A549 (cell line): ENCODE data around the gene PHF21A. TPM values are rescaled to one million over a fixed set of nuclear protein-coding genes. Genes with fewer than 3 reads are reported as not detected.

Experiments used
- ATAC-seq, 2 experiments: fragments of 200-7000 bp in 1 of 2; fragments of >200 bp in 1 of 2; cut with Nextera tagmentation in 1 of 2; cut with Tn5 transposase in 1 of 2; 3 replicates each; pipeline versions ENCODE4 v1.8.0 to v1.9.1; 2018 to 2020; ENCODE audit warnings: mild to moderate bottlenecking in 1 of 2, moderate library complexity in 1 of 2
- CTCF ChIA-PET: fragments of 300-600 bp; sonication (Branson Sonifier 250); formaldehyde crosslinking; extraction: SDS; loops from one replicate; lab custom pipeline; 2021; ENCODE audit warnings: antibody characterized with exemption, inconsistent platforms; lab: Yijun Ruan, JAX
- POLR2A ChIA-PET: fragments of 350-600 bp; formaldehyde crosslinking; extraction: SDS; loops from one replicate; lab custom pipeline; 2021; ENCODE audit warnings: antibody characterized with exemption, inconsistent platforms; lab: Yijun Ruan, JAX
- DNase-seq, 2 experiments: peaks; one replicate each; pipeline versions ENCODE4 v3.0.0 to v3.0.0-alpha.2; 2011 to 2016; ENCODE audit warnings: low read depth in 1 of 2, low spot score in 1 of 2
- FAIRE-seq: peaks from 2 replicates; lab custom pipeline; 2011; peaks lifted over from hg19 to GRCh38; lab: Jason Lieb, UNC
- H3K27ac ChIP-seq, 2 experiments: fragments of >200 bp; sonication (Bioruptor Twin); formaldehyde crosslinking; 3 replicates each; pipeline ENCODE4 v1.5.1; 2016 to 2017
- H3K4me1 ChIP-seq: fragments of >200 bp; sonication (Bioruptor Twin); formaldehyde crosslinking; 3 replicates; pipeline ENCODE4 v1.6.1; 2016
- H3K4me2 ChIP-seq: fragments of >200 bp; sonication (Bioruptor Twin); formaldehyde crosslinking; 3 replicates; pipeline ENCODE4 v1.6.1; 2016
- H3K4me3 ChIP-seq: fragments of >200 bp; sonication (Bioruptor Twin); formaldehyde crosslinking; 3 replicates; pipeline ENCODE4 v1.5.1; 2016
- H3K9me3 ChIP-seq: fragments of >200 bp; sonication (Bioruptor Twin); formaldehyde crosslinking; 3 replicates; pipeline ENCODE4 v1.6.1; 2016
- BHLHE40 ChIP-seq: IDR thresholded peaks from 2 replicates; pipeline ENCODE4 v1.6.1; 2012; ENCODE audit warnings: low read depth, low read length, inconsistent platforms
- CBX2 ChIP-seq: fragments of 200-600 bp; sonication (generic); IDR thresholded peaks from 2 replicates; pipeline ENCODE4 v1.6.1; 2016; ENCODE audit warnings: low read depth, mild to moderate bottlenecking, borderline replicate concordance
- CHD4 ChIP-seq: fragments of 200-600 bp; sonication (generic); IDR thresholded peaks from 2 replicates; pipeline ENCODE4 v1.6.1; 2016; ENCODE audit warnings: antibody characterized with exemption, mild to moderate bottlenecking, borderline replicate concordance
- EHF ChIP-seq: fragments of 250-450 bp; sonication (Bioruptor Pico); IDR thresholded peaks from 2 replicates; pipeline ENCODE4 v1.5.0; 2020; ENCODE audit warnings: mild to moderate bottlenecking
- ESRRA ChIP-seq: fragments of 150-350 bp; IDR thresholded peaks from 2 replicates; pipeline ENCODE4 v1.6.1; 2014; ENCODE audit warnings: mild to moderate bottlenecking, low read length, borderline replicate concordance
- JUN ChIP-seq, 2 experiments: fragments of >200 bp; sonication (Bioruptor Twin); formaldehyde crosslinking; IDR thresholded peaks; 2 replicates in 1 of 2; 3 replicates in 1 of 2; pipeline ENCODE4 v1.6.1; 2016 to 2017
- JUNB ChIP-seq: fragments of >200 bp; sonication (Bioruptor Twin); formaldehyde crosslinking; IDR thresholded peaks from 2 replicates; pipeline ENCODE4 v1.6.1; 2016
- MAFK ChIP-seq: fragments of 450-650 bp; IDR thresholded peaks from 2 replicates; pipeline ENCODE4 v1.6.1; 2014; ENCODE audit not compliant: partially characterized antibody
- MYC ChIP-seq: IDR thresholded peaks from 2 replicates; pipeline ENCODE4 v1.6.1; 2012; ENCODE audit warnings: mild to moderate bottlenecking, inconsistent platforms, low read length, improper control_type of control experiment, borderline replicate concordance
- NFE2L2 ChIP-seq: fragments of 150-350 bp; conservative IDR thresholded peaks from 2 replicates; pipeline ENCODE4 v1.6.1; 2014; ENCODE audit warnings: low read length
- NPAS2 ChIP-seq: fragments of 250-450 bp; sonication (Bioruptor Pico); IDR thresholded peaks from 2 replicates; pipeline ENCODE4 v1.8.0; 2022; ENCODE audit warnings: mild to moderate bottlenecking, moderate library complexity, borderline replicate concordance
- RARB ChIP-seq: fragments of 250-450 bp; sonication (Bioruptor Pico); IDR thresholded peaks from 2 replicates; pipeline ENCODE4 v1.8.0; 2021; ENCODE audit warnings: mild to moderate bottlenecking, moderate library complexity
- TP53 ChIP-seq: fragments of 250-450 bp; sonication (Bioruptor Pico); IDR thresholded peaks from 2 replicates; pipeline ENCODE4 v1.5.0; 2021; ENCODE audit warnings: mild to moderate bottlenecking, moderate library complexity
- WGBS: methylation state at CpG from one replicate; pipeline ENCODE4 v1.1.6; 2017; ENCODE audit errors: missing lambda C conversion rate; 5-methylcytosine and 5-hydroxymethylcytosine counted together
- polyA plus RNA-seq, 4 experiments: library from polyadenylated mRNA; depleted of rRNA in 3 of 4; stranded (reverse); fragments of >200 nt; fragmentation: RNase III in 1 of 4; extraction: RNeasy Plus Mini Kit Qiagen cat#74134 plus additional on column Dnase treatment in 1 of 4; gene quantifications; 2 replicates in 3 of 4; 3 replicates in 1 of 4; pipeline ENCODE4 v1.2.3, GENCODE V29; 2011 to 2017
- TF ChIP-seq, protein P1 (sequence below): fragments of 150-350 bp; IDR thresholded peaks from 2 replicates; pipeline ENCODE4 v1.6.1; 2014; ENCODE audit warnings: low read depth, mild to moderate bottlenecking, low read length
- TF ChIP-seq, protein P2 (sequence below): fragments of >200 bp; sonication (Bioruptor Twin); formaldehyde crosslinking; IDR thresholded peaks from 3 replicates; pipeline ENCODE4 v1.6.1; 2016
- TF ChIP-seq, protein P3 (sequence below): fragments of 250-450 bp; sonication (Bioruptor Pico); IDR thresholded peaks from 2 replicates; pipeline ENCODE4 v1.5.0; 2021; ENCODE audit warnings: mild to moderate bottlenecking, moderate library complexity, borderline replicate concordance
- TF ChIP-seq, protein P4 (sequence below): IDR thresholded peaks from 2 replicates; pipeline ENCODE4 v1.6.1; 2012
- TF ChIP-seq, protein P5 (sequence below): fragments of 200-600 bp; sonication (generic); IDR thresholded peaks from 2 replicates; pipeline ENCODE4 v1.6.1; 2016; ENCODE audit warnings: antibody characterized with exemption, mild to moderate bottlenecking, moderate library complexity
- TF ChIP-seq, protein P6 (sequence below): fragments of 450-650 bp; IDR thresholded peaks from 2 replicates; pipeline ENCODE4 v1.6.1; 2014; ENCODE audit warnings: antibody characterized with exemption
- TF ChIP-seq, protein P7 (sequence below): IDR thresholded peaks from 2 replicates; pipeline ENCODE4 v1.6.1; 2012

The PHF21A gene
- polyA plus RNA-seq, 2 of the 4 experiments (the other 2 are of a cell fraction): 20.0 to 31.9 TPM

DNA sequence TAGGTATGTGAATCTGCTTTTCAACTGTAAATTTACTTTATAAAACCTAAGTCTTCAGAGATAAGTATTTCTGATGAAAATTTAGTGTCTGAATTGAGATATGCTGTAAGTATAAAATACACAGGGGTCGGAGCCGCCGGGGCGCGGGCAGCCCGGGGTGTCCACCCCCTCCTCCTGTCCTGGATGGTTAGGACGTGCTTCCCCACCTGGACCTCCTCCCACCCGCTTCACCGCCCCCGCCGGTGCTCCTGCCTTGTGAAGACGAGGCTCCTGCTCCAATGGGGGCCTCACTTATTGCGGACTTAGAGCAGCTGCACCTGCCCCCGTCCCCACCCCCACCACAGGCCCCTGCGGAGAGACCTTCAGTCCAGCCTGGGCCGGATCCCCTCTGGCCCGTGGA lies 21.3 kb upstream of the PHF21A start:
- FAIRE-seq (no peak), DNase-seq (no peak), ATAC-seq (no peak)
- no peak overlapping the region for H3K4me3 ChIP-seq
- no peak overlapping the region for H3K4me2 ChIP-seq
- CTCF ChIA-PET: interaction anchor here (1.4 kb wide), 1 partner anchor 8 kb away, joined by 4 read pairs; no protein-coding TSS in a partner anchor
- POLR2A ChIA-PET: no interaction called here
- 89% methylated on average over 11 of the region's 17 CpGs for WGBS
- H3K27ac ChIP-seq: no peak overlapping the region
- no peaks in the 10 kb centered on the region for H3K9me3 ChIP-seq
- no peak for TF ChIP-seq MYC
- TF ChIP-seq JUNB: no peak
- TF ChIP-seq JUN (IDR thresholded peaks at IDR 0.05): no peak
- no peak for TF ChIP-seq CHD4
- no peak for TF ChIP-seq NFE2L2
- TF ChIP-seq, protein P1, sequence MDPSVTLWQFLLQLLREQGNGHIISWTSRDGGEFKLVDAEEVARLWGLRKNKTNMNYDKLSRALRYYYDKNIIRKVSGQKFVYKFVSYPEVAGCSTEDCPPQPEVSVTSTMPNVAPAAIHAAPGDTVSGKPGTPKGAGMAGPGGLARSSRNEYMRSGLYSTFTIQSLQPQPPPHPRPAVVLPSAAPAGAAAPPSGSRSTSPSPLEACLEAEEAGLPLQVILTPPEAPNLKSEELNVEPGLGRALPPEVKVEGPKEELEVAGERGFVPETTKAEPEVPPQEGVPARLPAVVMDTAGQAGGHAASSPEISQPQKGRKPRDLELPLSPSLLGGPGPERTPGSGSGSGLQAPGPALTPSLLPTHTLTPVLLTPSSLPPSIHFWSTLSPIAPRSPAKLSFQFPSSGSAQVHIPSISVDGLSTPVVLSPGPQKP: no peak
- TF ChIP-seq, protein P2, sequence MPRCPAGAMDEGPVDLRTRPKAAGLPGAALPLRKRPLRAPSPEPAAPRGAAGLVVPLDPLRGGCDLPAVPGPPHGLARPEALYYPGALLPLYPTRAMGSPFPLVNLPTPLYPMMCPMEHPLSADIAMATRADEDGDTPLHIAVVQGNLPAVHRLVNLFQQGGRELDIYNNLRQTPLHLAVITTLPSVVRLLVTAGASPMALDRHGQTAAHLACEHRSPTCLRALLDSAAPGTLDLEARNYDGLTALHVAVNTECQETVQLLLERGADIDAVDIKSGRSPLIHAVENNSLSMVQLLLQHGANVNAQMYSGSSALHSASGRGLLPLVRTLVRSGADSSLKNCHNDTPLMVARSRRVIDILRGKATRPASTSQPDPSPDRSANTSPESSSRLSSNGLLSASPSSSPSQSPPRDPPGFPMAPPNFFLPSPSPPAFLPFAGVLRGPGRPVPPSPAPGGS: no peak
- TF ChIP-seq, protein P3, sequence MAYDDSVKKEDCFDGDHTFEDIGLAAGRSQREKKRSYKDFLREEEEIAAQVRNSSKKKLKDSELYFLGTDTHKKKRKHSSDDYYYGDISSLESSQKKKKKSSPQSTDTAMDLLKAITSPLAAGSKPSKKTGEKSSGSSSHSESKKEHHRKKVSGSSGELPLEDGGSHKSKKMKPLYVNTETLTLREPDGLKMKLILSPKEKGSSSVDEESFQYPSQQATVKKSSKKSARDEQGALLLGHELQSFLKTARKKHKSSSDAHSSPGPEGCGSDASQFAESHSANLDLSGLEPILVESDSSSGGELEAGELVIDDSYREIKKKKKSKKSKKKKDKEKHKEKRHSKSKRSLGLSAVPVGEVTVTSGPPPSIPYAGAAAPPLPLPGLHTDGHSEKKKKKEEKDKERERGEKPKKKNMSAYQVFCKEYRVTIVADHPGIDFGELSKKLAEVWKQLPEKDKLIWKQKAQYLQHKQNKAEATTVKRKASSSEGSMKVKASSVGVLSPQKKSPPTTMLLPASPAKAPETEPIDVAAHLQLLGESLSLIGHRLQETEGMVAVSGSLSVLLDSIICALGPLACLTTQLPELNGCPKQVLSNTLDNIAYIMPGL (CRISPR knock-in tag): no peak
- H3K4me1 ChIP-seq: no peaks in the 10 kb centered on the region

DNA sequence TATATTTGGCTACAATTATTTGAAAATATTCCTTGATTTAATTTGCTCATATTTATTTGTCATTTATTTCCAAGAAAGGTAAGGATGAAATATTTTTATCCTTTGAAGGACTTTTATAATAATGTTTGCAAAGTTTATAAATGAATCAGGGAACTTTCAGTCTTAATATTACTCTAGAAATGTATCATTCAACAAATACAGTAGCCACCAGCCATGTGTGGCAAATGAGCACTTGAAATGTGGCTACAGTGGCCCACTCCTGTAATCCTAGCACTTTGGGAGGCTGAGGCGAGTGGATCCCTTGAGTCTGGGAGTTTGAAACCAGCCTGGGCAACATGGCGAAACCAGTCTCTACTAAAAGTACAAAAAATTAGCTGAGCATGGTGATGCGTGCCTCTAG lies 20.3 kb upstream of the PHF21A start:
- Histone ChIP-seq H3K4me2 (no peak overlapping the region), H3K27ac (no peak overlapping the region), H3K9me3 (no peaks in the 10 kb centered on the region), H3K4me3 (no peak overlapping the region), H3K4me1 (no peaks in the 10 kb centered on the region)
- TF ChIP-seq JUN (IDR thresholded peaks at IDR 0.05): no peak
- TF ChIP-seq TP53 (CRISPR knock-in tag): no peak
- TF ChIP-seq, protein P4, sequence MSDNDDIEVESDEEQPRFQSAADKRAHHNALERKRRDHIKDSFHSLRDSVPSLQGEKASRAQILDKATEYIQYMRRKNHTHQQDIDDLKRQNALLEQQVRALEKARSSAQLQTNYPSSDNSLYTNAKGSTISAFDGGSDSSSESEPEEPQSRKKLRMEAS: no peak
- TF ChIP-seq CBX2: no peak
- TF ChIP-seq, protein P5, sequence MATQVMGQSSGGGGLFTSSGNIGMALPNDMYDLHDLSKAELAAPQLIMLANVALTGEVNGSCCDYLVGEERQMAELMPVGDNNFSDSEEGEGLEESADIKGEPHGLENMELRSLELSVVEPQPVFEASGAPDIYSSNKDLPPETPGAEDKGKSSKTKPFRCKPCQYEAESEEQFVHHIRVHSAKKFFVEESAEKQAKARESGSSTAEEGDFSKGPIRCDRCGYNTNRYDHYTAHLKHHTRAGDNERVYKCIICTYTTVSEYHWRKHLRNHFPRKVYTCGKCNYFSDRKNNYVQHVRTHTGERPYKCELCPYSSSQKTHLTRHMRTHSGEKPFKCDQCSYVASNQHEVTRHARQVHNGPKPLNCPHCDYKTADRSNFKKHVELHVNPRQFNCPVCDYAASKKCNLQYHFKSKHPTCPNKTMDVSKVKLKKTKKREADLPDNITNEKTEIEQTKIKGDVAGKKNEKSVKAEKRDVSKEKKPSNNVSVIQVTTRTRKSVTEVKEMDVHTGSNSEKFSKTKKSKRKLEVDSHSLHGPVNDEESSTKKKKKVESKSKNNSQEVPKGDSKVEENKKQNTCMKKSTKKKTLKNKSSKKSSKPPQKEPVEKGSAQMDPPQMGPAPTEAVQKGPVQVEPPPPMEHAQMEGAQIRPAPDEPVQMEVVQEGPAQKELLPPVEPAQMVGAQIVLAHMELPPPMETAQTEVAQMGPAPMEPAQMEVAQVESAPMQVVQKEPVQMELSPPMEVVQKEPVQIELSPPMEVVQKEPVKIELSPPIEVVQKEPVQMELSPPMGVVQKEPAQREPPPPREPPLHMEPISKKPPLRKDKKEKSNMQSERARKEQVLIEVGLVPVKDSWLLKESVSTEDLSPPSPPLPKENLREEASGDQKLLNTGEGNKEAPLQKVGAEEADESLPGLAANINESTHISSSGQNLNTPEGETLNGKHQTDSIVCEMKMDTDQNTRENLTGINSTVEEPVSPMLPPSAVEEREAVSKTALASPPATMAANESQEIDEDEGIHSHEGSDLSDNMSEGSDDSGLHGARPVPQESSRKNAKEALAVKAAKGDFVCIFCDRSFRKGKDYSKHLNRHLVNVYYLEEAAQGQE: no peak
- TF ChIP-seq BHLHE40: no peak
- TF ChIP-seq ESRRA: no peak
- TF ChIP-seq, protein P6, sequence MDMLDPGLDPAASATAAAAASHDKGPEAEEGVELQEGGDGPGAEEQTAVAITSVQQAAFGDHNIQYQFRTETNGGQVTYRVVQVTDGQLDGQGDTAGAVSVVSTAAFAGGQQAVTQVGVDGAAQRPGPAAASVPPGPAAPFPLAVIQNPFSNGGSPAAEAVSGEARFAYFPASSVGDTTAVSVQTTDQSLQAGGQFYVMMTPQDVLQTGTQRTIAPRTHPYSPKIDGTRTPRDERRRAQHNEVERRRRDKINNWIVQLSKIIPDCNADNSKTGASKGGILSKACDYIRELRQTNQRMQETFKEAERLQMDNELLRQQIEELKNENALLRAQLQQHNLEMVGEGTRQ: no peak
- no peak for TF ChIP-seq MAFK
- no peak for TF ChIP-seq EHF (CRISPR knock-in tag)
- TF ChIP-seq NPAS2 (CRISPR knock-in tag): no peak
- no peak for TF ChIP-seq RARB
- TF ChIP-seq, protein P7, sequence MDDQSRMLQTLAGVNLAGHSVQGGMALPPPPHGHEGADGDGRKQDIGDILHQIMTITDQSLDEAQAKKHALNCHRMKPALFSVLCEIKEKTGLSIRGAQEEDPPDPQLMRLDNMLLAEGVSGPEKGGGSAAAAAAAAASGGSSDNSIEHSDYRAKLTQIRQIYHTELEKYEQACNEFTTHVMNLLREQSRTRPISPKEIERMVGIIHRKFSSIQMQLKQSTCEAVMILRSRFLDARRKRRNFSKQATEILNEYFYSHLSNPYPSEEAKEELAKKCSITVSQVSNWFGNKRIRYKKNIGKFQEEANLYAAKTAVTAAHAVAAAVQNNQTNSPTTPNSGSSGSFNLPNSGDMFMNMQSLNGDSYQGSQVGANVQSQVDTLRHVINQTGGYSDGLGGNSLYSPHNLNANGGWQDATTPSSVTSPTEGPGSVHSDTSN: no peak
- WGBS: 86% methylated on average over 3 of the region's 3 CpGs
- ChIA-PET CTCF (no interaction called here), POLR2A (no interaction called here)
- ATAC-seq (no peak), DNase-seq (no peak), FAIRE-seq (no peak)
